ENCODE results near the gene SPHKAP.

- TF ChIP-seq CTCF (conservative IDR thresholded peaks at IDR 0.05; ENCODE audit: low read depth, low read length) (no peak), EZH2 (IDR thresholded peaks at IDR 0.05; ENCODE audit: borderline replicate concordance, low read depth, low read length, poor library complexity, severe bottlenecking) (no peak)
Observed at GRCh38 chr2:228083131-228083530, 98.4 kb downstream of the SPHKAP start.
